Activated naive CD4-positive, alpha-beta T cell treated with anti-CD3 and anti-CD28 coated beads, Interleukin-2, amount 50 U/mL, for 72 hours (primary cell): ENCODE results near the gene EID3. TPM values are rescaled to one million over a fixed set of nuclear protein-coding genes. Genes with fewer than 3 reads are reported as not detected.
"Not testable (repeated sequence)": the region's sequence is repeated elsewhere in the genome, so short reads cannot be mapped to it uniquely, and the experiment has no call there.

Source experiments
- ATAC-seq, 2 donors: fragments of 150-1000 bp; cut with Tn5 transposase; 2 replicates each; pipeline ENCODE4 v1.10.0; 2021; ENCODE audit warnings: mild to moderate bottlenecking in 2 of 2, moderate library complexity in 2 of 2
- DNase-seq, 2 donors: peaks; one replicate each; pipeline ENCODE4 v3.0.0; 2021 to 2022; ENCODE audit warnings: low spot score in 2 of 2
- H3K27ac Mint-ChIP-seq, 2 donors: one replicate each; pipeline ENCODE4 v1.8.0; 2022; ENCODE audit warnings: mild to moderate bottlenecking in 2 of 2, mixed read lengths in 2 of 2
- H3K36me3 Mint-ChIP-seq, 2 donors: one replicate each; pipeline ENCODE4 v1.8.0; 2022; ENCODE audit warnings: mixed read lengths in 2 of 2
- H3K9me3 Mint-ChIP-seq, 2 donors: one replicate each; pipeline ENCODE4 v1.8.0; 2022; ENCODE audit warnings: mixed read lengths in 2 of 2
- total RNA-seq, 2 donors: library from RNA; stranded (reverse); gene quantifications; one replicate each; pipeline ENCODE4 v1.2.3, GENCODE V29; 2022

Gene EID3
- total RNA-seq, 2 donors from 2014 or later = 5.4 to 8.2 TPM

DNA sequence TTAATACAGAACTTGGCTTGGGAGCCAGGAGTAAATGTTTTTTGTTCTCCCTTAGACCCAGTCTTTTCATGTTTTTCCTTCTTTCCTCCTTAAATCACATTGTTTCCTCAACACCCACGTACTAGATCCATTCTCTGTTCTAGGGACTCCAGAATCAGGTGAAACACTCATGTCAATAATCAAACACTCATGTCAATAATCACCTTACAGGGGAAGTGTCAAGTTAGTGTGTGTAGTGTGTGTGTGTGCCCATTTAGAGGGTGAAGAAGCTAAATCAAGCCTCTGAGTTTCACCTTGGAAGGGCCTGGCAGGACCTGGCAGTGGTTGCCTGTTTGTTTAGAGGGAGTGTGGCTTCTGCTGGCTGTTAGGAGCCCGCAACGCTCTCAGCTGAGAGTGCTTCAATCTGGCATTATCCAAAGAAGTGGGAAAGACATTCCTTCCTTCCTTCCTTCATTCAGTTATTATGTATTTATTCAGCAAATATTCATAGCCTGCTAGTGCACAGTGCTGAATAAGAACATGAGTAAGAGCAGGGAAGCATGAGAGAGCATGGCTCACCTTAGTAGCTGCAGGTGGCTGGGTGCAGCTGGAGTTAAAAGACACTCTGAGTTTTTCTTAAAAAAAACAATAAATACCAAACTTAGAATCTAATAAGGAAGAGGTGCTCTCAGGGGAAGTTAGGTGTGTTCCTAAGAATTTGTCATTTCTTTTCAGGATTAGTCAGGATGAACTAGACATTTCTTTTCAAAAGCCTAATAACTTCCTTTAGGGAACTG, 17.6 kb upstream of the EID3 start:
- DNase-seq (no peak), ATAC-seq (peak in 1 of 2 donors; percentile 17)
- H3K27ac Mint-ChIP-seq = peak overlapping the region; percentile 97 to 99
- H3K36me3 Mint-ChIP-seq = peaks cover 24 to 29% of the 10 kb centered on the region in 2 donors
- H3K9me3 Mint-ChIP-seq = no peaks in the 10 kb centered on the region

DNA sequence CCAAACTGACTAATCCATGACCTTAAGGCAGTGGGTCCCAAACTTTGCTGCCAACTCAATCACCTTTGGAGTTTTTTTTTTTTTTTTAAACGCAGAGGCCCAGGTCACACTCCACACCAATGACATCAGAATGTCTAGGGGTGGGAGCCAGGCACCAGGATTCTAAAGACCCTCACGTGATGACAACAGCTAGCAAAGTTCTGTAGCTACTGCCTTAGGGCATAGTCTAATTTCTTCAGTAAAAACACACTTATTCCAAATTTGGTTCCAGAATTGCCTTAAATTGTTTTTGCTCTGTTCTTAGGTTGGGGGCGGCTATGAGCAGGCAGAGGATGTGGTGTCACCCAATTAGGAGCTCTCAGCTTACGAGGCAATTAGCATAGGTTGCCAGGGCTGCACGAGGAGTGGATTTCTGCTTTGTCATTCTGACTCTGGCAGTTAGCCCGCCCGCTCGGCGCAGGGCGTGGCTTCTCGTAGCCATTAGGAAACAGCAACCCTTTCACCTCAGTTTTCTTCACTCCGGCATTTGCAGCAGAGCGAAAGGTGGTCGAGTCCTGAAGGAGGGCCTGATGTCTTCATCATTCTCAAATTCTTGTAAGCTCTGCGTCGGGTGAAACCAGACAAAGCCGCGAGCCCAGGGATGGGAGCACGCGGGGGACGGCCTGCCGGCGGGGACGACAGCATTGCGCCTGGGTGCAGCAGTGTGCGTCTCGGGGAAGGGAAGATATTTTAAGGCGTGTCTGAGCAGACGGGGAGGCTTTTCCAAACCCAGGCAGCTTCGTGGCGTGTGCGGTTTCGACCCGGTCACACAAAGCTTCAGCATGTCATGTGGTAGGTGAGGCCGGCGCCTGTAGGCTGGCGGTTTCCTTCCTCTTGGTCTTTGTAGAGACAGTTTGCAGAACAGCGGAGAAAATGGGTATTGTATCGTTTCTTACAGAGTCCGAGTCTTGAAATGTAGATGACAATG, 16.7 kb upstream of the EID3 start:
- Mint-ChIP-seq H3K36me3 (peaks cover 24 to 29% of the 10 kb centered on the region in 2 donors), H3K9me3 (no peaks in the 10 kb centered on the region), H3K27ac (peak overlapping the region; percentile 97 to 99)
- ATAC-seq (peak; percentile 83 to 91), DNase-seq (peak; percentile 83 to 89)

- peak overlapping the region; percentile 97 to 99 for H3K27ac Mint-ChIP-seq
- peaks cover 41 to 42% of the 10 kb centered on the region in 2 donors for H3K36me3 Mint-ChIP-seq
- H3K9me3 Mint-ChIP-seq = no peaks in the 10 kb centered on the region
- ATAC-seq = peak; percentile 69 to 77
- peak; percentile 84 to 85 for DNase-seq
Observed at GRCh38 chr12:104288635-104289274, 14.8 kb upstream of the EID3 start.

DNA sequence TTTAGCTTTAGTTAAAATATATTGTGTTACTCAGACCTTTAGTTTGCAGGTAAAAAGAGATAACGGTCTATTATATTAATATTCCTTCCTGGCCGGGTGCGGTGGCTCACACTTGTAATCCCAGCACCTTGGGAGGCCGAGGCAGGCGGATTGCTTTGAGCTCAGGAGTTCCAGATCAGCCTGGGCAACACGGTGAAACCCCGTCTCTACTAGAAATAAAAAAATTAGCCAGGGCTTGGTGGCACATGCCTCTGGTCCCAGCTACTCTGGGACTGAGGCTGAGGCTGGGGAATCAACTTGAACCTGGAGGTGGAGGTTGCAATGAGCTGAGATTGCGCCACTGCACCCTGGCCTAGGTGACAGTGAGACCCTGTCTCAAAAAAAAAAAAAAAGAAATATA, 13.2 kb upstream of the EID3 start:
- ATAC-seq = no peak
- Mint-ChIP-seq H3K27ac (no peak overlapping the region), H3K9me3 (no peaks in the 10 kb centered on the region), H3K36me3 (peaks cover 44 to 45% of the 10 kb centered on the region in 2 donors)
- DNase-seq = no peak

DNA sequence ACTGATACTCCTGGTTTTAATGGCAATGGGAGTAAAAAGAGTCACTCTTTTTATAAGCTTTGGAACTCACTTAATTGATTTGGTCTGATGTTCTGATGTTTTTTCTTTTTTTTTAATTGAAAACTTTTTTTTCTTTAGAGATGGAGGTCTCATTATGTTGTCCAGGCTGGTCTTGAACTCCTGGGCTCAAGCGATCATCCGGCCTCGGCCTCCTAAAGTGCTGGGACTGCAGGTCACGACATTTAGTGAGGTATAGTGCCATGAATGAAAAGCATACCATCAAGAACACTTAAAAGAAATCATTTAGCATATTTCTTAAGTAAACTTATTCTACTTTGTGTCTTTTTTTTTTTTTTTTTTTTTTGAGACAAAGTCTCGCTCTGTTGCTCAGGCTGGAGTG, 12.7 kb upstream of the EID3 start:
- ATAC-seq = no peak
- H3K9me3 Mint-ChIP-seq = no peaks in the 10 kb centered on the region
- no peak for DNase-seq
- H3K36me3 Mint-ChIP-seq = peaks cover 49 to 50% of the 10 kb centered on the region in 2 donors
- H3K27ac Mint-ChIP-seq = no peak overlapping the region

GRCh38 chr12:104291867-104292524, 11.5 kb upstream of the EID3 start:
- no peaks in the 10 kb centered on the region for H3K9me3 Mint-ChIP-seq
- H3K36me3 Mint-ChIP-seq = peaks cover 46 to 47% of the 10 kb centered on the region in 2 donors
- no peak for ATAC-seq

GRCh38 chr12:104292872-104293794, 10.4 kb upstream of the EID3 start:
- ATAC-seq (no peak), DNase-seq (no peak)
- peaks cover 35 to 36% of the 10 kb centered on the region in 2 donors for H3K36me3 Mint-ChIP-seq
- peak overlapping the region; percentile 78 to 81 for H3K27ac Mint-ChIP-seq
- H3K9me3 Mint-ChIP-seq = no peaks in the 10 kb centered on the region

More at GRCh38 chr12:104291867-104292524, 11.5 kb upstream of the EID3 start:
- no peak for DNase-seq
- H3K27ac Mint-ChIP-seq = peak overlapping the region; percentile 9 to 78

DNA sequence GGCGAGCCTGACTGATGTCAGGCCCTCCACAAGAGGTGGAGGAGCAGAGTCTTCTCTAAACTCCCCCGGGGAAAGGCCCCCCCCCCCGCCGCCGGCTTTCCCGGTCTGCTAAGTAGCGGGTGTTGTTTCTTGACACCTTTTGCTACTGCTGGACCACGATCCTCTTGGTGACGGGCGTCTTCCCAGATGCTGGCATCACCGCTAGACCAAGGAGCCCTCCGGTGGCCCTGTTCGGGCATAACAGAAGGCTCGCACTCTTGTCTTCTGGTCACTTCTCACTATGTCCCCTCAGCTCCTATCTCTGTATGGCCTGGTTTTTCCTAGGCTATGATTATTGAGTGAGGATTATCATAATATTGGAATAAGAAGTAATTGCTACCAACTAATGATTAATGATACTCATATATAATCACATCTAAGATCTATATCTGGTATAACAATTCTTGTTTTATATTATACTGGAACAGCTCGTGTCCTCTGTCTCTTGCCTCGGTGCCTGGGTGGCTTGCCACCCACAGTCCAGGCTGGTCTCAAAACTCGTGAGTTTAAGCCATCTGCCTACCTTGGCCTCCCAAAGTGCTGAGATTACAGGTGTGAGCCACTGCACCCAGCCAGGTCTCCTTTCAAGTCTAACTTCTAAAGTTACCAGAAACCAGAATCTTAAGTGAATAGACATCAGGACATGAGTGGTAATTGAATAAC, 9.2 kb upstream of the EID3 start:
- DNase-seq, ATAC-seq, H3K9me3 Mint-ChIP-seq: not testable (repeated sequence)
- peak overlapping the region in 1 of 2 donors; percentile 78 for H3K27ac Mint-ChIP-seq
- peaks cover 23 to 25% of the 10 kb centered on the region in 2 donors for H3K36me3 Mint-ChIP-seq

- ATAC-seq (no peak), DNase-seq (no peak)
- Mint-ChIP-seq H3K36me3 (peaks cover 24 to 25% of the 10 kb centered on the region in 2 donors), H3K27ac (peak overlapping the region in 1 of 2 donors; percentile 78), H3K9me3 (no peaks in the 10 kb centered on the region)
Observed at GRCh38 chr12:104294927-104295668, 8.4 kb upstream of the EID3 start.

DNA sequence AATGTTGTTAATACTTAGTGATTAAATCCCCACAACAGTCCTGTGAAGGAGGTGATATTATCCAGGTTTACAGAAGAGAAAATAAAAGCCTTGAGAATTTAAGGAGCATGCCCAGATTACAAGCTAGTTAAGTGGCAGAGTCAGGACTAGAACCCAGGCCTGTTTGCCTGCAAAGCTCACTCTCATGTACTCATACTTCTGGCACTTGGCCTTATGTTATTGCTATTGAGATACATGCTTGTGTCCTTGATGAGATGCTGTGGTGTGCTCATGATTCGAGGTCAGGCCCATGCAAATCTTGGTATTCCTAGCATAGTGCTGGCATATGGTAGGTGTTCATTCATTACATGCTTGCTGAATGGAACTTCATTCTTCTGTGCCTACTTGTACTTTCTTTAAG, 7.6 kb upstream of the EID3 start:
- peaks cover 25% of the 10 kb centered on the region in 2 donors for H3K36me3 Mint-ChIP-seq
- H3K27ac Mint-ChIP-seq = no peak overlapping the region
- no peak for DNase-seq

GRCh38 chr12:104296718-104297117, 6.8 kb upstream of the EID3 start:
- Mint-ChIP-seq H3K36me3 (peaks cover 25% of the 10 kb centered on the region in 2 donors), H3K27ac (no peak overlapping the region), H3K9me3 (no peaks in the 10 kb centered on the region)
- DNase-seq = no peak
- ATAC-seq = no peak

More for the DNA sequence above, 7.6 kb upstream of the EID3 start:
- no peak for ATAC-seq
- no peaks in the 10 kb centered on the region for H3K9me3 Mint-ChIP-seq

- H3K36me3 Mint-ChIP-seq = peaks cover 18 to 25% of the 10 kb centered on the region in 2 donors
- H3K27ac Mint-ChIP-seq = no peak overlapping the region
- no peaks in the 10 kb centered on the region for H3K9me3 Mint-ChIP-seq
- ATAC-seq = no peak
- no peak for DNase-seq
Observed at GRCh38 chr12:104297477-104298113, 5.9 kb upstream of the EID3 start.

DNA sequence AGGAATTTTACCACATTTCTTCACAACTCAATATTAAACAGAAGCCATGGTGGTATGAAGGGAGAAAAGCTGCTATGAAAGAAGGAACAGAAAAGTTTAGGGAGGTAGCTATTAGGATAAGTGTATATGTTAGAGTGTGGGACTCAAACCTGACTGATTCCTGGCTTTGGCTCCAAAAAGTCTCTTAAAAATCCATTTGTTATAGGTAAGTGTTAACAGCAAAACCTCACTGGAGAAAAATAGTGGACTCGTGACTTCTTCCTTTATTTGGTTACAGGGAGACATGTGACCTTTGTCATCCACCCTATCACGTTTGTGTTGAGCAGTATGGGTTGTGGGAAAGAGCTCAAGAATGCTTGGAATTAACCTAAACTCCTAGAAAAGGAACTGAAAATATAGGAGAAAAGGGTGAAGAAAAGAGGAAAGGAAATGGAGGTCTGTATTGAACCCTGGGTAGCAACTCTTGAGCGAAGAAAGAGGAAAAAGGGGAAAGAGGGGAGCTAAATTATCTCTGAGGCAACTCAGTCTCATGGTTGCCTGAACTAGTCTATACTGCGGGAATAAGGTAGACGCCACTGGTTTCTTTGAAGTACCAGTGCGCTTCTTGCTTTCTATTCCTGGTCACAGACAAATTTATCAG, 3.6 kb upstream of the EID3 start:
- H3K9me3 Mint-ChIP-seq = no peaks in the 10 kb centered on the region
- H3K36me3 Mint-ChIP-seq = peaks cover 20 to 23% of the 10 kb centered on the region in 2 donors
- H3K27ac Mint-ChIP-seq = no peak overlapping the region
- no peak for ATAC-seq
- DNase-seq = no peak
